GM06990 (cell line): ENCODE data around the gene GRK5.

ENCODE experiments used
- DNase-seq: peaks from one replicate; pipeline ENCODE4 v3.0.0-alpha.2; 2011; ENCODE audit not compliant: insufficient read length; ENCODE audit errors: extremely low read depth
- H3K27me3 ChIP-seq: replicated peaks from 2 replicates; pipeline ENCODE4 v1.6.0; 2011; ENCODE audit warnings: low read length; ENCODE audit not compliant: control insufficient read depth, insufficient read depth
- H3K36me3 ChIP-seq: 2 replicates; pipeline ENCODE4 v1.5.1; 2011; ENCODE audit warnings: low read length; ENCODE audit not compliant: control insufficient read depth, insufficient read depth
- H3K4me3 ChIP-seq: replicated peaks from 2 replicates; pipeline ENCODE4 v1.5.1; 2011; ENCODE audit warnings: low read depth, mild to moderate bottlenecking, control low read depth, low read length
- CTCF ChIP-seq: IDR thresholded peaks from 2 replicates; pipeline ENCODE4 v1.5.1; 2011; ENCODE audit warnings: low read length, control low read depth, mild to moderate bottlenecking, inconsistent platforms; ENCODE audit not compliant: insufficient read depth, poor library complexity, severe bottlenecking

GRK5 gene

GRCh38 chr10:119377451-119377957 is 170.1 kb downstream of the GRK5 start:
- Histone ChIP-seq H3K27me3 (no peaks in the 10 kb centered on the region), H3K36me3 (peaks cover 9% of the 10 kb centered on the region), H3K4me3 (no peak overlapping the region)
- no peak for TF ChIP-seq CTCF
- DNase-seq, result no peak

- H3K36me3 ChIP-seq, result peaks cover 9% of the 10 kb centered on the region
- TF ChIP-seq CTCF, result no peak
- no peak for DNase-seq
- H3K27me3 ChIP-seq, result no peaks in the 10 kb centered on the region
- no peak overlapping the region for H3K4me3 ChIP-seq
These were observed 170.8 kb downstream of the GRK5 start for GRCh38 chr10:119377958-119378736.

GRCh38 chr10:119378737-119379067 is 171.3 kb downstream of the GRK5 start:
- no peak for TF ChIP-seq CTCF
- no peak for DNase-seq
- Histone ChIP-seq H3K36me3 (peaks cover 9% of the 10 kb centered on the region), H3K27me3 (no peaks in the 10 kb centered on the region), H3K4me3 (no peak overlapping the region)

- Histone ChIP-seq H3K4me3 (no peak overlapping the region), H3K36me3 (peaks cover 14% of the 10 kb centered on the region), H3K27me3 (no peaks in the 10 kb centered on the region)
- no peak for DNase-seq
- TF ChIP-seq CTCF, result no peak
These were observed 172.2 kb downstream of the GRK5 start for GRCh38 chr10:119379466-119380071.

- no peak overlapping the region for H3K4me3 ChIP-seq
- TF ChIP-seq CTCF, result no peak
- peaks cover 15% of the 10 kb centered on the region for H3K36me3 ChIP-seq
- no peak for DNase-seq
- H3K27me3 ChIP-seq, result no peaks in the 10 kb centered on the region
These were observed 175.9 kb downstream of the GRK5 start for GRCh38 chr10:119383174-119383856.
